H1 (cell line): ENCODE data around the gene PDXDC1. TPM values are rescaled to one million over a fixed set of nuclear protein-coding genes. Genes with fewer than 3 reads are reported as not detected.

Experiments used
- CBX8 ChIP-seq: fragments of 300-800, 300-1000 bp; sonication (generic); IDR thresholded peaks from 2 replicates; pipeline ENCODE4 v1.7.1; 2016; ENCODE audit warnings: low read depth, low read length, borderline replicate concordance
- EP300 ChIP-seq, 2 experiments: IDR thresholded peaks; 1 replicate in 1 of 2; 2 replicates in 1 of 2; pipeline ENCODE4 v1.6.1; 2011 to 2012; ENCODE audit warnings: low read depth in 2 of 2, low read length in 2 of 2, mild to moderate bottlenecking in 2 of 2, borderline replicate concordance in 1 of 2, inconsistent platforms in 1 of 2, moderate library complexity in 1 of 2
- MAFK ChIP-seq: IDR thresholded peaks from 2 replicates; pipeline ENCODE4 v1.6.1; 2012; ENCODE audit warnings: low read depth, mild to moderate bottlenecking, improper control_type of control experiment, low read length
- POU5F1 ChIP-seq: IDR thresholded peaks from 2 replicates; pipeline ENCODE4 v1.6.1; 2011; ENCODE audit warnings: low read depth, mild to moderate bottlenecking, low read length, moderate library complexity
- TAF1 ChIP-seq: IDR thresholded peaks from 2 replicates; pipeline ENCODE4 v1.6.1; 2011; ENCODE audit warnings: mild to moderate bottlenecking, low read depth, low read length
- polyA plus RNA-seq, 7 experiments: library from polyadenylated mRNA; depleted of rRNA in 3 of 7; stranded (reverse) in 5 of 7; unstranded in 2 of 7; fragments of >200 nt in 5 of 7; fragments of 200-250 nt in 2 of 7; gene quantifications; 1 replicate in 5 of 7; 2 replicates in 1 of 7; 4 replicates in 1 of 7; pipeline versions ENCODE4 v1.2.1 to v1.2.3, GENCODE V29; 2011 to 2013; ENCODE audit warnings: missing spikeins in 2 of 7, mixed read lengths in 2 of 7
- total RNA-seq: library from RNA; stranded (reverse); fragmentation: NEBNext Ultra II Directional; extraction: Animal tissue kit (Norgen Biotek cat#: 25700); gene quantifications from 2 replicates; pipeline ENCODE4 v1.2.1, GENCODE V29; 2021

The PDXDC1 gene
- total and polyA plus RNA-seq, 2 of the 8 experiments (the other 6 are each of a cell fraction or from before 2014, with no cell fraction given): 56.6 to 118 TPM

- no peak for TF ChIP-seq MAFK
- TF ChIP-seq POU5F1: no peak
- TF ChIP-seq CBX8: no peak
- no peak for TF ChIP-seq EP300 (IDR thresholded peaks at IDR 0.05; ENCODE audit: borderline replicate concordance in 1 of 2, low read depth in 2 of 2, low read length in 2 of 2)
- TF ChIP-seq TAF1: no peak
Observed at GRCh38 chr16:15038689-15039088, 63.9 kb downstream of the PDXDC1 start (continued).
